Stomach (tissue), 4 donors: Measurements from ENCODE around the gene KLKB1.

ENCODE experiments used
- CTCF ChIP-seq, 7 experiments: fragments of 450-650 bp in 4 of 7; fragments of 200-600 bp in 3 of 7; sonication (generic) in 3 of 7; IDR thresholded peaks; one replicate each; pipeline ENCODE4 v1.5.1; 2016 to 2019; ENCODE audit warnings: antibody characterized with exemption in 7 of 7, control low read depth in 2 of 7, mild to moderate bottlenecking in 1 of 7
- EP300 ChIP-seq: sonication (generic); formaldehyde crosslinking; IDR thresholded peaks from one replicate; pipeline ENCODE4 v1.6.1; 2017; ENCODE audit warnings: antibody characterized with exemption
- POLR2A ChIP-seq, 4 donors: fragments of 450-650 bp; IDR thresholded peaks; one replicate each; pipeline ENCODE4 v1.6.1; 2016; ENCODE audit warnings: antibody characterized with exemption in 4 of 4, control low read depth in 2 of 4, mild to moderate bottlenecking in 1 of 4, moderate library complexity in 1 of 4
- POLR2AphosphoS5 ChIP-seq, 3 donors: sonication (generic); formaldehyde crosslinking; IDR thresholded peaks; one replicate each; pipeline ENCODE4 v1.6.1; 2016; ENCODE audit warnings: antibody characterized with exemption in 3 of 3

- TF ChIP-seq POLR2AphosphoS5 (IDR thresholded peaks at IDR 0.05) (no peak), CTCF (IDR thresholded peaks at IDR 0.05) (no peak), POLR2A (IDR thresholded peaks at IDR 0.05) (no peak), EP300 (no peak)
Measured at GRCh38 chr4:186299291-186299690, 72.0 kb downstream of the KLKB1 start.
